NCI-H187 (cell line): ENCODE measurements around the gene COL9A1.

Experiments used
- DNase-seq, 2 experiments: peaks; one replicate each; lab custom pipeline; 2025; lab: John Stamatoyannopoulos, UW

COL9A1 gene

DNA sequence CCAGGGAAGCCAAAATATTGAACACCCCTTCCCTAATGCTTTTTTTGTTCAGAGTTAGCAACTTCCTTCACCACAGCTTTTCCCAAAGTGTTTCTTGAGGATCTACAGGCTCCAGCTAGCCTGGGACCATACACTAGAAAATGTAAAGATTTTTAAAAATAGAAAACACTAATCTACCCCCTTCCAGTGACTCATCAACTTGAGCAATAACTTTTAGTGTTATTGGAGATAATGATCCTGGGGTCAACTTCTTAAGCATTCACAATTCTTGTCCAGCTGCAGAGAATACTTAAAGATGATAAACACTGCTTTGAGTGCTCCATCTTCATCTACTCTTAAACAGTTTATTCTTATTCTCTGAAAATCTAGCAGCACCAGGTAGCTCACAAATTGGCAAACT, 131.6 kb downstream of the COL9A1 start:
- DNase-seq = no peak

GRCh38 chr6:70168681-70169377, 134.1 kb downstream of the COL9A1 start:
- DNase-seq = no peak
